GM15510 (cell line): Measurements from ENCODE around the gene TRMT2A.

Experiments
- POLR2A ChIP-seq: IDR thresholded peaks from 3 replicates; pipeline ENCODE4 v1.6.1; 2011; ENCODE audit warnings: borderline replicate concordance; ENCODE audit not compliant: insufficient read length; ENCODE audit errors: extremely low read depth

The TRMT2A gene

DNA sequence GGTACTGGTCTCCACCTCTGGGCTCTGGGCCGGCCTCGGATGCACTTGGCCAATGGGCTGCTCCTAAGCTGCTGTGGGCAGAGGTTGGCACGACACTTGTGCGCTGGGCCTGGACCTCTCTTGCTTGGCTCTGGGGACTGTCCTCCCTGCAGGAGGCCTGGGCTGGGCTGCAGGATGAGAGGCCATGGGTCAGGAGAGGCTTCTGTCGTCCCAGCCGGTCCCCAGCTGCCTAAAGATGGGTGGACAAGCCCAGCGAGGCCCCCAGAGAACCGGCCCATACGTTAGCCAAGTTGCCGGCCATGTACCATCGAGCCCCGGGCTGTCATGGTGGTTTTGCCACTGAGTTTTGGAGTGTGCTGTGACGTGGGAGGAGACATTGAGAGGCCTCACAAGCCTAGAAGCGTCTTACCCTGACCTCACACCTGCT lies 35.5 kb upstream of the TRMT2A start:
- TF ChIP-seq POLR2A = no peak

DNA sequence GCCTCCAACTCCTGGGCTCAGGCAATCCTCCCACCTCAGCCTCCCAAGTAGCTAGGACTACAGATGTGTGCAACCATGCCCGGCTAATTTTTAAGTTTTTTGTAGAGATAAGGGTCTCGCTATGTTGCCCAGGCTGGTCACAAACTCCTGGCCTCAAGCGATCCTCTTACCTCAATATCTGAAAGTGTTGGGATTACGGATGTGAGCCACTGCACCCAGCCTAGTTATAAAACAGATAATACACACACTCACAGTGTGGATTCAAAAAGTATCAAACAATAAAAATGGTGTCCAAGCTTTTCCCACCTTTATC lies 34.2 kb upstream of the TRMT2A start:
- no peak for TF ChIP-seq POLR2A

DNA sequence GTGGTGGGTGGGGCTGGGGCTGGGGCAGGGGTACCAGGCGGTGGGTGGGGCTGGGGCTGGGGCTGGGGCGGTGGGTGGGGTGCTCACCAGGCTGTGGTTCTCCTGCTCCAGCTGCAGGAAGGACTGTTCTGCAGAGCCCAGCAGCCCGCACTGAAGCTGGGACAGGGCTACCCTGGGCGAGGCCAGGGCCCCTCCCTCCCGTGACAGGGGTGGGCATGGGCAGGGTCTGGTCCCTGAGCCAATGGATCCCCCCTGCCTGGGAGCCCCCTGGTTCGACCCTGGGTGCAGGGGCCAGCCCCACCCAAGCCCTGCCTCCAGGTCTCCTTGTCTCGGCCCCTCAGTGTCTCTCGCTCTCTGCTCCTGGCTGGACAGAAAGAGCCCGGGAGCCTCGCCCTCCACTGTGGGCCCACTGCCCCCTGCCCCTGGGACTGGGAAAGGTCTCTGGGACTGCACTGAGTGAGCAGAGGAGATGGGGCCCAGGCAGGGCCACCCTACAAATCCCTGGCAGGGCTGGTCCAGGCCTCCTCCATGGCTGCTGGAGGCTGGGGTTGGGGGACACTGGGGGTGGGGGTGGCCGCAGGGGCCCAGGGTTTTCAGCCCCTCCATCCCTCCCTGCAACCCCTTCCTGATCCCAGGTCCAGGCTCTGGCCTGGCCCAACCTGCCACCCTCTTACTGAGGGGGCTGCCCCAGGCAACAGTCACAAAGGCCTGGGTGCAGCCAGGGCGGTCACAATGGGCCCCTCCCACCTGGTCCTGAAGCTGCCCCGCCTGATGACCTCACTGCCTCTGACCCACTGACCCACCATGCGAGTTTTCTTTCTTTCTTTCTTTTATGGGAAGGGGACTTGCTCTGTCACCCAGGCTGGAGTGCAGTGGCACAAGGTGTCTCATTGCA lies 33.6 kb upstream of the TRMT2A start, which contains the start of gene CCDC188:
TSS of gene CCDC188 (minus strand) at position 675 of the 895 bp plus-strand sequence. CDS start at position 606, 69 bp downstream.
- TF ChIP-seq POLR2A = no peak

DNA sequence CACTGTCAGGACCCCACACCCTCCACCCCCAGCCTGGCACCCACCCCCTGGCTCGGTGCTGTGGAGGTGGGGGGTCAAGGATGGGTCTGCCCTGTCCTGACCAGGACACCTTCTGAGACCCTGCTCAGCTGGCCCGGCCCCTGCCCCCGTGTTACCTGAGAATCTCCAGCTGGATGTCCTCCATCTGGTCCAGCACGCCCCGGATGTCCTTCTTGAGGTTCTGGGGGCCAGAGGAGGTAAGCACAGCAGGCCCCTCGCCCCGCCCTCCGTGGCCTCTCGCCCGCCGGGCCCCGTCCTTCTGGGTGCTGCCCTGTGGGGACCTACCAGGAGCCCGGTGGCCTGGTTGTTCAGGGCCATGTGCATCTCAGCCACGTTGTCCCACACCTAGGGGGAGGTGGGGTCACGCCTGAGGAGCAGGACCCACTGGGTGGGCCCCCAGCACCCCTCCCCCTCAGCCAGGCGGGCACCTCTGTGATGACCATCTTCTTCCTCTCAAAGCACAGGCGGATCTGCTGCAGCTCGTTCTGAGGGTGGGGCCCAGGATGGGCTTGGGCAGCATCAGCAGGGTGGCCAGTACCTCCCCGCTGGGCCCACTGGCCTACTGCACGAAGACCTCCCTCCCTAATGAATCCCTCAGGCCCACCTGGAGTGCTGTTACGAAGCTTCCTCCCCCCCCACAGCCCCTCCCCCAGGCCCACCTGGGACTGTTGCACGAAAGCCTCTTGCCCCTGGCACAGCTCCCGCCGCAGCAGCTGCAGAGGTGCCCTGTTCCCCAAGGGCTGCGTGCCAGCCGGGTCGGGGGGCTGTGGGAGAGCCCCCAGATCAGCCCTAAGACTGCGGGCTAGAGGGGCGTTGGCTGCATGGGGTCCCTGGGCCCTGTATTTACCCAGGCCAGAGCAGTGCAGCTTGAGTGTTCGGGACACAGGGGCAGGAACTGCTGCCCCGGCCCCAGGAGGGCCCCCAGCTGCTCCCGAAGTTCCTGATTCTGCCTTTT lies 32.5 kb upstream of the TRMT2A start:
- TF ChIP-seq POLR2A = no peak

DNA sequence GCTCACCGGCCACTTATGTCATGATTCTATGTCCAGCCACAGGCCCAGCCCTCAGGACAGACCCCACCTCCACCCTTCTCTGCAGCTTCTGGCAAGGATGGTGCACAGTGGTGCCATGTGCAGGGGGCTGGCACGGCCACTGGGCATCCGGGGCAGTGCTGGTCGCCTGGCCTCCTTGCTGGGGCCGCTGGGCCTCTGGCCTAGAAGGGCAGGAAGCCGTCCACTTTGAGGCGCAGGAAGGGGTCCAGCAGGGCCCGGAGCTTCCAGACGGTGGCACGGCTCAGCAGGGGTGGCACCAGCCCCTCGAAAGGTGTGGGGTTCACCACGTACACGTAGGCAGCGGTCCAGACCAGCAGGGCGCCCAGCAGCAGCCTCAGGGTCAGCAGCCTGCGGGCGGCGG lies 31.4 kb upstream of the TRMT2A start:
- TF ChIP-seq POLR2A = no peak

DNA sequence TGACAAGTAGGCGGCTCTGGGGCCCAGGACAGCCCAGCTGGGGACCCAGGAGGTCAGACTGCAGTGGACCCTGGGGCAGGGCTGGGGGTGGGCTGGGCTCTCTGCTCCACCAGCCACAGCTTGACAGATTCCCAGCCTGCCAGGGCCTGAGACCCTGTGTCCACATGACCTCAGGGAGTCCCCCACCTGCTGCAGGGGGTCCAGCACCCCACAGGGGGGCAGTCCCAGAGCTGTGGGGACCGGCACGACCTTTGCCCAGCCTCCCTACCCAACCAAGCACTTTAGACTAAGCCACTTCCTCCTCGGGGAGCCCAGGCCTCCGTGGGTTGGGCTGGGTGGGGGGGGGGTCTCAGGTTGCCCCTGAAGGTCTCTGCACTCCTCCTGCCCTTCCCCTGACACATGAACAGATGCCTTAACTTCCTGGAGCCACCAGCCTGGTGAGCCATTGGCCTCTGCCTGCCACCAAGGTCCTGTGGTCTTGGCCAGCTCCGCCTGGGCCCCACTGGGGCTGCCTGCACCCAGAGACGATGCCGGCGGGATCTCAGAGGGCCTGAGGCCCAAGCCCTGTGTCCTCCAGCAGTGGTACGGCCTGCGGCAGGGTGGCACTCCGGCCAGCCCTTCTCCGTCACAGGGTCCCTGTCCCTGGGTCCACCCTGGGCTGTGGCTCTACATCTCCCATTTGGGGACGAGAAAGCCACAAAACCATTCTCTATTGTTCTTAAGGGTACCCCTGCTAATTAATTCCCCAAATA lies 30.4 kb upstream of the TRMT2A start:
- no peak for TF ChIP-seq POLR2A

DNA sequence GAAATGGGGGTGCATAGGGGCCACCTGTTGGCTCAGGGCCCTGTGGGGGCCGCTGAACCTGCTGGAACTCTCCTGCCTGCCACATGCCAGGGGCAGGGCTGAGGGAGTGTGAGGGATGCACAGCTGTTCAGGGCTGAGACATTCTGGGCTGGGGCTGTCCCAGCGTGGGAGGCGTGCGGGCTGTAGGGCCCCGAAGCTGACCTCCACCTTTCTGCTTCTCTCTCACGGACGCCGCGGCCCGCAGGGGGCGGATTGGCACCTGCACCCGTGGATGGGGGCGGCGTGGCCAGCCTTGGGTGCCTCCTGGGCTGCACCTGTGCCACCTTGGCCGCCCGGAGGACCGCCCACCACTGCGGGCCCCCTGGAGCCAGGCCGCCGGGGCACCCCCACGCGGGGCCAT lies 29.8 kb upstream of the TRMT2A start:
- TF ChIP-seq POLR2A = no peak

DNA sequence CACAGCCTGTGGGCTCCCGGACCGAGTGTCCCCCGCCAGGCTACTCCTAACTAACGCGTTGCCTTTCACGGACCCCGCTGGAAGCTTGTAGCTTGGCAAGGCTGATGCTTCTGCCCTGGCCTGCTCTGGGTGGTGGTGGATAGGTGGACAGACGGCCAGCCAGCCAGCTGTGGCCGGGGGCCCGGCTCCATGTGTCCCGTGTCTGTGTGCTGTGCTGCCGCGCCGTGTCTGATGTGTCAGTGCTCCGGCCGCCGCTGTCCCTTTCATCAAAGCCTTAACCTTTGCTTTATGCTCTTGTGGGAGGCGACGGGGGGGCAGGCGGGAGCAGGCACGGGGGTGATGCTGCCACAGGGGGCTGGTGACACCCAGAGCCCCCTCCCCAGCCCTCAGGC lies 28.8 kb upstream of the TRMT2A start:
- no peak for TF ChIP-seq POLR2A

DNA sequence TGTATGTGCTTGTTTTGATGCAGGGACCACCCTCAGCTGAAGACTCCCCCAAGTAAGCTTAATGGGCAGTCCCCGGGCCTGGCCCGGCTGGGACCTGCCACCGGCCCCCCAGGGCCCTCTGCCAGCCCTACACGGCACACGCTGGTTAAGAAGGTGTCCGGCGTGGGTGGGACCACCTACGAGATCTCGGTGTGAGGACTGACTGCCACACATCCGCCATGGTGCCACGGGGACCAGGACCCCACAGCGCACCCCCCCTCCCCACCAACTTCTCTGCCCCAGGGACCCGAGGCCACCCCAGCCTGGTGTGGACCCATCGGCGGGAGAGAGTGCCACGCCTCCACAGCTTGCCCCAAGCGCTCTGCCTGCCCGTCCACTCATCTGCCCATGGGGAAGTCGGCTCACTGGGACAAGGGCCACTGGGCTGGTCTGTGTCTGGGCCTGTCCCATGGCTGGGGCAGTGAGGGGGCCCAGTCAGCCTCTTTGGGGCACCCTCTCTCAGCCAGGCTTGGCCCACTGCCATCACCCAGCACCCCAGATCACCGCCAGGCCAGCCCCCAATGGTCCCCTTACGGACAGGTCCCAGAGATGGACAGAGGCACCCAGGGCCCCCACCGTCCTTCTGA lies 28.3 kb upstream of the TRMT2A start:
- no peak for TF ChIP-seq POLR2A

DNA sequence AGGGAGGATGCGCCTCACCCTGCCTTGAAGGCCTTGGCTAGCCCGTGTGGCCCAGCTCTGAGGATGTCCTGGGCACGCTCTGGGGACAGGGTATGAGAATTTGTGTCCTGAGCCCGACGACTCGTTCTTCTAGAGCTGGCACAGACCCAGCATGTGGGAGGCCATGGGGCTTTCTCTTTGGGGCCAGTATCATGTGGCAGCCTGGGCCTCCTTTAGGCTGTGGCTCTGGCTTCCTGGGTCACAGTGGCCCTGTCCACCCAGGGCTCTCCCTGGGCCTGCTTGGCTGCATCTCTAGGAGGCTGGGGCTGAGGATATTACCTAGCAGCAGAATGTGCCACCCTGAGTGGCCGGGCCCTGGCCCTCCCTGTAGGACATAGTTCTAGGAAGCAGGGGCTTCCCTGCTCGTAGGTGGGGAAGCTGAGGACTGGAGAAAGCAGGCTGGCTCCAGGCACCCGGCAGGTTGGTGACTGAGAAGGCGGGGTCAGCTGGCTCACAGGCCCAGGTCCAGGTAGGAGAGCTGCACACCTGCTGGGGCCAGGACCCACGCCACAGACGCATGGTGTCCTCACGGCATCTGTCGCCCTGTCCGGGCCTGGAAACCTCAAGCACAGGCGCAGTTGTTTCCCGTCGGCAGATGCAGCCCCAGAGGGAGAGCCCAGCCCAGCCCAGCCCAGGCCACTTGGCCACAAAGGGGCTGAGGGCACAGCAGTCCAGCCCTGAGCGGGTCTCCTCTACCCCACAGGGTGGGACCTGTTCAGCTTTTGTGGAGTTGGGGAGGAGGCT lies 27.0 kb upstream of the TRMT2A start:
- no peak for TF ChIP-seq POLR2A

DNA sequence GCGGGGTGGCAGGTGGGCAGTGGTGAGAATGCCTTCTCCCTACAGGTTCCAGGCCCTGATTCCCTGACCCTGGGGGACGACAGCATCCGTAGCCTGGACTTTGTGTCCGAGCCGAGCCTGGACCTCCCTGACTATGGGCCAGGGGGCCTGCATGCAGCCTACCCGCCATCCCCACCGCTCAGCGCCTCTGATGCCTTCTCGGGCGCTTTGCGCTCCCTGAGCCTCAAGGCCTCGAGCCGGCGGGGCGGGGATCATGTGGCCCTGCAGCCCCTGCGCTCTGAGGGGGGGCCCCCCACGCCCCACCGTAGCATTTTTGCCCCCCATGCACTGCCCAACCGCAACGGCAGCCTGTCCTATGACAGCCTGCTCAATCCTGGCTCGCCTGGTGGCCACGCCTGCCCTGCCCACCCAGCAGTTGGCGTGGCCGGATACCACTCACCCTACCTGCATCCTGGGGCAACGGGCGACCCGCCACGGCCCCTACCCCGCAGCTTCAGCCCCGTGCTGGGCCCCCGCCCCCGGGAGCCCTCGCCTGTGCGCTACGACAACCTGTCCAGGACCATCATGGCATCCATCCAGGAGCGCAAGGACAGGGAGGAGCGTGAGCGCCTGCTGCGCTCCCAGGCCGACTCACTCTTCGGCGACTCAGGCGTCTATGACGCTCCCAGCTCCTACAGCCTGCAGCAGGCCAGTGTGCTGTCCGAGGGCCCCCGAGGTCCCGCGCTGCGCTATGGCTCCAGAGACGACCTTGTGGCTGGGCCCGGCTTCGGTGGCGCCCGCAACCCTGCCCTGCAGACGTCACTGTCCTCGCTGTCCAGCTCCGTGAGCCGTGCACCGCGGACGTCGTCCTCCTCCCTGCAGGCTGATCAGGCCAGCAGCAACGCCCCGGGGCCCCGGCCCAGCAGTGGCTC lies 25.9 kb upstream of the TRMT2A start:
- no peak for TF ChIP-seq POLR2A
